RWPE2 (cell line): ENCODE results near the gene GHRL.

ENCODE experiments used
- ATAC-seq: fragments of 200-7000 bp; cut with Tn5 transposase; 3 replicates; pipeline ENCODE4 v1.9.1; 2021; ENCODE audit warnings: low read depth
- DNase-seq: peaks from one replicate; pipeline ENCODE4 v3.0.0-alpha.2; 2020; ENCODE audit warnings: low spot score
- H3K27ac ChIP-seq: fragments of 450-650 bp; 2 replicates; pipeline ENCODE4 v1.5.1; 2017; ENCODE audit warnings: mild to moderate bottlenecking; ENCODE audit not compliant: poor library complexity, severe bottlenecking
- H3K27me3 ChIP-seq: fragments of 250-450 bp; sonication (Bioruptor Pico); 2 replicates; pipeline ENCODE4 v1.5.1; 2021; ENCODE audit warnings: mild to moderate bottlenecking, moderate library complexity; ENCODE audit not compliant: insufficient read depth, poor library complexity, severe bottlenecking
- H3K36me3 ChIP-seq: fragments of 250-450 bp; sonication (Bioruptor Pico); 2 replicates; pipeline ENCODE4 v1.5.1; 2020; ENCODE audit warnings: low read depth, mild to moderate bottlenecking, moderate library complexity
- H3K4me1 ChIP-seq: fragments of 250-450 bp; sonication (Bioruptor Pico); 2 replicates; pipeline ENCODE4 v1.5.1; 2021; ENCODE audit warnings: mild to moderate bottlenecking, moderate library complexity; ENCODE audit not compliant: insufficient read depth, poor library complexity, severe bottlenecking
- H3K4me3 ChIP-seq: fragments of 250-450 bp; sonication (Bioruptor Pico); 2 replicates; pipeline ENCODE4 v1.5.1; 2021; ENCODE audit warnings: mild to moderate bottlenecking, moderate library complexity; ENCODE audit not compliant: severe bottlenecking
- H3K9me3 ChIP-seq: fragments of 250-450 bp; sonication (Bioruptor Pico); 2 replicates; pipeline ENCODE4 v1.5.1; 2021; ENCODE audit warnings: mild to moderate bottlenecking, moderate library complexity; ENCODE audit not compliant: severe bottlenecking
- TF ChIP-seq, protein P1 (sequence below): fragments of 450-650 bp; IDR thresholded peaks from one replicate; pipeline ENCODE4 v1.5.1; 2017; ENCODE audit warnings: mild to moderate bottlenecking, moderate library complexity; ENCODE audit not compliant: poor library complexity, severe bottlenecking

GHRL gene

GRCh38 chr3:10288575-10288960 is 4.2 kb downstream of the GHRL start:
- TF ChIP-seq, protein P1, sequence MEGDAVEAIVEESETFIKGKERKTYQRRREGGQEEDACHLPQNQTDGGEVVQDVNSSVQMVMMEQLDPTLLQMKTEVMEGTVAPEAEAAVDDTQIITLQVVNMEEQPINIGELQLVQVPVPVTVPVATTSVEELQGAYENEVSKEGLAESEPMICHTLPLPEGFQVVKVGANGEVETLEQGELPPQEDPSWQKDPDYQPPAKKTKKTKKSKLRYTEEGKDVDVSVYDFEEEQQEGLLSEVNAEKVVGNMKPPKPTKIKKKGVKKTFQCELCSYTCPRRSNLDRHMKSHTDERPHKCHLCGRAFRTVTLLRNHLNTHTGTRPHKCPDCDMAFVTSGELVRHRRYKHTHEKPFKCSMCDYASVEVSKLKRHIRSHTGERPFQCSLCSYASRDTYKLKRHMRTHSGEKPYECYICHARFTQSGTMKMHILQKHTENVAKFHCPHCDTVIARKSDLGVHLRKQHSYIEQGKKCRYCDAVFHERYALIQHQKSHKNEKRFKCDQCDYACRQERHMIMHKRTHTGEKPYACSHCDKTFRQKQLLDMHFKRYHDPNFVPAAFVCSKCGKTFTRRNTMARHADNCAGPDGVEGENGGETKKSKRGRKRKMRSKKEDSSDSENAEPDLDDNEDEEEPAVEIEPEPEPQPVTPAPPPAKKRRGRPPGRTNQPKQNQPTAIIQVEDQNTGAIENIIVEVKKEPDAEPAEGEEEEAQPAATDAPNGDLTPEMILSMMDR, result no peak
- no peak overlapping the region for H3K4me3 ChIP-seq
- no peaks in the 10 kb centered on the region for H3K27me3 ChIP-seq
- no peak for ATAC-seq
- H3K9me3 ChIP-seq, result no peaks in the 10 kb centered on the region
- DNase-seq, result no peak
- no peaks in the 10 kb centered on the region for H3K4me1 ChIP-seq
- peaks cover 10% of the 10 kb centered on the region for H3K36me3 ChIP-seq
- no peak overlapping the region for H3K27ac ChIP-seq

GRCh38 chr3:10287936-10288574 is 4.7 kb downstream of the GHRL start:
- DNase-seq, result peak; percentile 31
- H3K4me3 ChIP-seq, result no peak overlapping the region

GRCh38 chr3:10286596-10287295 is 6.0 kb downstream of the GHRL start:
- Histone ChIP-seq H3K9me3 (no peaks in the 10 kb centered on the region), H3K4me3 (no peak overlapping the region), H3K27me3 (no peaks in the 10 kb centered on the region), H3K36me3 (peaks cover 16% of the 10 kb centered on the region), H3K4me1 (no peaks in the 10 kb centered on the region), H3K27ac (no peak overlapping the region)
- TF ChIP-seq, protein P1, result no peak
- DNase-seq, result peak; percentile 35
- ATAC-seq, result no peak

More at GRCh38 chr3:10287936-10288574, 4.7 kb downstream of the GHRL start:
- Histone ChIP-seq H3K27ac (no peak overlapping the region), H3K27me3 (no peaks in the 10 kb centered on the region), H3K9me3 (no peaks in the 10 kb centered on the region), H3K4me1 (no peaks in the 10 kb centered on the region), H3K36me3 (peaks cover 15% of the 10 kb centered on the region)
- TF ChIP-seq, protein P1, result no peak
- no peak for ATAC-seq

GRCh38 chr3:10286133-10286524 is 6.6 kb downstream of the GHRL start:
- H3K27ac ChIP-seq, result no peak overlapping the region
- H3K4me1 ChIP-seq, result no peaks in the 10 kb centered on the region
- peak; percentile 18 for DNase-seq
- no peaks in the 10 kb centered on the region for H3K9me3 ChIP-seq
- no peak for ATAC-seq
- no peak overlapping the region for H3K4me3 ChIP-seq
- TF ChIP-seq, protein P1, result no peak
- H3K27me3 ChIP-seq, result no peaks in the 10 kb centered on the region
- peaks cover 16% of the 10 kb centered on the region for H3K36me3 ChIP-seq
